Kidney glomerular epithelial cell (primary cell): Measurements from ENCODE around the gene PLA2G12B.

Source experiments
- DNase-seq: peaks from one replicate; lab custom pipeline; 2025; lab: John Stamatoyannopoulos, UW

The PLA2G12B gene

DNA sequence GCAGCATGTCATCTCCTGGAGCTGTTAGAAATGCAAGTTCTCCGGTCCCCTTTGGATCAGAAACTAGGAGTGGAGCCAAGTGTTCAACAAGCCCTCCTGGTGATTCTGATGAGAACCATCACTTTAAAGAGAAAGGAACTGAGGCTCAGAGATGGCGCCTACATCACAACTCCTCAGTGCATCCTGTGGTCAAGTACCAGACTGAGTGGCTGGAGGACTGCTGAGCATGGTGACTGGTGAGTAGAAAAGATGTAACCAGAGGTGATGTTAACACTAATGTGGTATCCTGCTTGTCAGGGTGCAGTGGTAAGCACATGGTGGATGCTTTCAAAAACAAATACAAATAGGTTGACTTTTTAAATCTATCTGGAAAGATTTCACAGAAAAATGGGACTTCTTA lies 64.5 kb downstream of the PLA2G12B start:
- DNase-seq: no peak

DNA sequence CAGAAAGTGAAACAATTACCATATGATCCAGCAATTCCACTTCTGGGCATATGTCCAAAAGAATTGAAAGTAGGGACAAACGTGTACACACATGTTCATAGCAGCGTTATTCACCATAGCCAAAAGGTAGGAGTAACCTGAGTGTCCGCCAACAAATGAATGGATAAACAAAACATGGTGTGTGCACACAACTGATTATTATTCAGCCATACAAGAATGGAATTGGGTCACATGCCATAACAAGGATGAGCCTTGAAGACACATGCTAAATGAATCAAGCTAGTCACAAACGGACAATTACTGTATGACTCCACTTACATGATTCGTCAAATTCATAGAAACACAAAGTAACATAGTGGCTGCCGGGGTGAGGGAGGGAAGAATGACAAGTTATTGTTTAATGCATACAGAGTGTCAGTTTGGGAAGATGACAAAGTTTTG lies 65.2 kb downstream of the PLA2G12B start:
- DNase-seq: no peak

DNA sequence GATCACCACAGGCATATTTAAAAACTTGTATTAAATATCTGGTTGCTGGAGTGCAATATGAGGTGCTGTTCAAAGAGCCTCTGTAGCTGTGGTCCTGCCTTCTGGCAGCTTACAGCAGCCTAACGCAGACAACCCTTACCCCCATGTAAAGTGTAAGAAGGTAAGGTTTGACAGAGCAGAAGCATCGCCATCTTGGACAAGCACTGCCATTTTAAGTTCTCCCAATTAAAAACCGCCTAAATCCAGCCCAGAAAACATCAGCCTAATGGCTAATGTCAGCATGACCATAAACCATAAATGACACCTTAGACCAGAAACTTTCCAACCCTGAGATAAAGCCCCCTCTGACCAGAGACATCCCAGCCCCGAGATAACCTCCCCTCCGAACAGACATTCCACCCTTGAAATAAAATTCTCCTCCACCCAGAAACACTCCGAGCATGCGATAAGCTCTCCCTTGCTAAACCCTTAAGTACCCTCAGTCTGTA lies 66.4 kb downstream of the PLA2G12B start:
- no peak for DNase-seq

DNA sequence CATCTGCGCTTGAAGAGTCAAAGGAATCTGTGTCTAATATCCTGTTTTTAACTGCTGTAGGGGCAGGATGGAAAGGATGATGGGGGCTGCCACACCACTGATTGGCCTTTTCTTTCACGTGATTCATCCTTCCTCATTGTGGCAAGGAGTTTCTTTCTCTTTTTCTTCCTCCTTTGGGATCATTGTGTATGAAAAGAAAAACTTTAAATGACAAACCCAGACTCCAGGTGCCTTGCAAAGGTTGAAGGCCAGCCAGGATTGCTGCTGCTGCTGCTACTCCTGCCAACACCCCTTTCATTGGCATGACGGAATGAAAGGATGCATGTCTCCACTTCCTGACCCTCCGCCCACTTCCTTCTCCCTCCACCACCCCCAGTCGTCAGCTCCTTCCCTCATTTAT lies 67.6 kb downstream of the PLA2G12B start:
- DNase-seq: no peak

DNA sequence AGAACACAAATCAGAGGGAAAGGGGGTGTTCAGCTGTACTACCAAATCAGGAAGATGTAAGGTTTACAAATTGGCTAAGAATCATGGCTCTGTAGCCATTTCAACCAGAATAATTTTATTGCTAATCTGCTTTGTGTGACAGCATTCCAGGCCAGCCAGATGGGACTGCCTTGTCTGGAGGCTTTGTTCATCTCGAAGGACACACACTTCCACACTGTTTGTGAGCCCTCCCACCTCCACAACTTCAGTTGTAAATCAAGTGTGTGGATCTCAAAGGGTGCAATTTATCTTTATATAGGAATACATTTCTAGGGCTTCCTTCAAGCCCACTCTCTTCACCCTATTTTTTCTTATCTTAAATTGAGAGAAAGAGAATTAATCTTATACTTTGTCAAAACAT lies 68.0 kb downstream of the PLA2G12B start:
- DNase-seq: no peak

DNA sequence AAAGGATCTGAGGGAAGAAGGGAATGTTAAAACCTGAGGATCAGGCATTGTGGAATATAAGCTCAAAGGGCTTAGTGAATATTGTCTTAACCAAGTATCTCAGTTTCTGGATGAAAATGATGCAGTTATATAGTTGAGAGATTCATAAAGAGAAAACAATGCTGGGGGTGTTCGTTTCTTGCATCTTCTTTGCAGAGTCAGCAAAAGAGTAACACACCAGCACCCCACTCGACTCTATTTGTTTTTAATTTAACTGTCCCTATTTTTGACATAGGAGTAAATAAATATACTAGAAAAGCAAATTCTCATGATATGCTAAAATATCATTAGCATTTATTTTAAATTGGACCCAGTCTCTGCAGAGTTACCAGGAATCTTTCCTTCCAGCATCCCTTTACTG lies 68.7 kb downstream of the PLA2G12B start:
- no peak for DNase-seq
